ENCODE measurements around the gene PNPO.
"Not testable (repeated sequence)": the region's sequence is repeated elsewhere in the genome, so short reads cannot be mapped to it uniquely, and the experiment has no call there.

The PNPO gene

GRCh38 chr17:47918991-47919390 lies 22.4 kb upstream of the PNPO start:
- no peak for DNase-seq

GRCh38 chr17:47919889-47920288 lies 21.5 kb upstream of the PNPO start:
- DNase-seq = not testable (repeated sequence)

DNA sequence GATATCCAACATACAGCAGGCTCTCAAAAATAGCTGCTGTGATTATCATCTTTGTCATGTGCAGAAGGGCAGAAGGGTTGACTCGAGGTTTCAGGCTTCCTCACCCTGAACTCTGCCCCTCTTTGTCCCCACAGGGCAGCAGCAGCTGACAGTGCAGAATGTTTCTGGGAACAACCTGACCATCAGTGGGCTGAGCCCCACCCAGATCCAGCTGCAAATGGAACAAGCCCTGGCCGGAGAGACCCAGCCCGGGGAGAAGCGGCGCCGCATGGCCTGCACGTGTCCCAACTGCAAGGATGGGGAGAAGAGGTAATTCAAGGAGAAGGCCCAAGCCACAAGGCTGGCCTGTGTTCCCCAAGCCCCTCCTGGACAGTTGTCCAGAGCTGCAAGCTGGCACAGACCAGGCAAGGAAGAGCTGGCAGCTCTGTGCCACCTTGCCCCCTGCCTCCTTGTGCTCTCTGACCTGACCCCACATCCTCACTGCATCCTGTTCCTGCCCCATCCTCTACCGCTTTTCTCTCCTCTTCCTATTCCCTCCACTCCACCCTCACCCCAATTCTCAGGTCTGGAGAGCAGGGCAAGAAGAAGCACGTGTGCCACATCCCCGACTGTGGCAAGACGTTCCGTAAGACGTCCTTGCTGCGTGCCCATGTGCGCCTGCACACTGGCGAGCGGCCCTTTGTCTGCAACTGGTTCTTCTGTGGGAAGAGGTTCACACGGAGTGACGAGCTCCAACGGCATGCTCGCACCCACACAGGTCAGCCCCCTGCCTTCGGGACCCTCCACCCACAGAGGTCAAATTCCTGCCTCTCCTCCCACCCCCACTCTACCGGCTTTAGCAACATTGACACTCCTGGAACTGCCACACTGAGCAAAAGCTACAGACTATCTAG lies 16.3 kb upstream of the PNPO start:
- DNase-seq = no peak

DNA sequence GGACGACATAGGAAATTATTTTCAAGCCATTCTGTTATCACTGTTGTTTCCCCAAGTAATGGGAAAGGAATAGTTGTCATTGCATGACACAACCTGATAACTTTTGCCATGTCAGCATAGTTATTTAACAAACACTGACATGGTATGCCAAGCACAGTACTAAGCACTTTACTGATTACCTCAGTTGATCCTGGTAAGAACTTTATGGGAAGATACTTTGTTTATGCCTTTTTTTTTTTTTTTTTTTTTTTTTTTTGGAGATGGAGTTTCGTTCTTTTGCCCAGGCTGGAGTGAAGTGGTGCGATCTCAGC lies 15.7 kb upstream of the PNPO start:
- DNase-seq = no peak

GRCh38 chr17:47927821-47928400 lies 13.5 kb upstream of the PNPO start:
- DNase-seq = no peak

DNA sequence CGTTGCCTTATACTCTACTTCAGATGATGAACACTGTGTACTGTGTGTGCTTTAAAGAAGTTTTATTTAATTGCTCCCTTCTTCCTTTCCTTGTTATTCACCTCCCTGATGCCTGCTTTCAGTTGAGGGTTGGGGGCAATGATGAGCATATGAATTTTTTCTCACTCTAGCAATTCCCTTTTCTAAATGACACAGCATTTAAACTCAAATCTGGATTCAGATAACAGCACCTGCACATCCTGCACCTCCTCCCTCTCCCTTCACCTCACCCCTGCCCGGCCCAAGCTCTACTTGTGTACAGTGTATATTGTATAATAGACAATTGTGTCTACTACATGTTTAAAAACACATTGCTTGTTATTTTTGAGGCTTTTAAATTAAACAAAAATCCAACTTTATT lies 13.0 kb upstream of the PNPO start:
- DNase-seq = no peak

- no peak for DNase-seq
Measured at GRCh38 chr17:47929218-47930000, 12.0 kb upstream of the PNPO start.

DNA sequence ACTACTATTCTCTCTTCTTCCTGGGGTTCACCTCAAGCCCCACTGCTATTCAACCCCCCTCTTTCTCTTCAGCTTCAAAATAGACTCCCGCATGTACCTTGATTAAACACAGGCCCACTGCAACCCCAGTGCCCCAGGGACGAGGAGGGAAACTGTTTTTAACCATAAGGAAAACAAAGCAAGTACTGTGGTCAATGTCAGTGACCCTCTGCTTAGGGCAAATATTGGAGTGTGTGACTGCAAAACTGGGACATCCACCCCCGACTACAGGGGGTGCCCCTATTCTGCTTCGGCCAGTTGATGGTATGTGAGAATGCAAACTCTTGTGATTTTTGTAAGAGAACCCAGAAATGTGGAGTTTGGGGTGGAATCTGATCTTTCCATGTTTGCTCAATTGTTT lies 9.5 kb upstream of the PNPO start:
- DNase-seq = no peak

DNA sequence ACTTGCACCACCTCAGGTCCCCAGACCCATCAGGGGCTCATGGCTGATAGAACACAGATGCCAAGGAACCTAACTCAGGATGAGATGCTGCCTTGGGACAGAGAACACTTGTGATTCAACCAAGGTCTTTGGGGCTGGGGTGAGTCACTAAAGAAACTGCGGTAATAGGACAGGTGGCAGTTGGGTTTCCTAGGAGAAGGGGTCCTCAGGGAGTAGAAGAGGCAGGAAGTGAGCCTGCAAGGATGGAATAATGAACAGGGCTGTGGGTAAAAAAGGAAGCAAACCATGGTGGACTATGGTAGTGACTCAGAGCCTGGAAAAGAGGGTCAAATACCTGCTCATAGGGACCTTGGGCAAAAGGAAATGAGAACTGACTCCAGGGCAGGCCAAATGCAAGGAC lies 6.5 kb upstream of the PNPO start:
- no peak for DNase-seq

- DNase-seq = not testable (repeated sequence)
Measured at GRCh38 chr17:47935468-47935867, 5.9 kb upstream of the PNPO start.

GRCh38 chr17:47935961-47936360 lies 5.4 kb upstream of the PNPO start:
- no peak for DNase-seq

DNA sequence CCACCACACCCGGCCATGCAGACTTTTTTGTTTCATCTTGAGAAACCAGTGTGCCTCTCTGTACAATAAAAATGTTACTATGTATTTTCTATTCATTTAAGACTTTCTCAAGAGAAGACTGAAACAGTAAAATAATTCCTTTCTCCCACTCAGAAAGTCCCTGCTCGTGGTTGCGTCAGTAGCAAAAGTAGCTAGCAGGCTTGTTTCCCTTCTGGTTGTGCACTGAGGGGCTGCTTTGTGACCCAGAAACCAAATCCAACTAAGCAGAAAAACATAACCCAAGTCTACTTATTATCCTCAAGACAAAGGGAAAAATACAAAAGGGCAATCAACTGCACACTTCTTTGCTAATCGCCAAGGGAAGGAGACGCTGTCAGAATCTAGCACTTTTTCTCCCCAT lies 3.4 kb upstream of the PNPO start:
- no peak for DNase-seq

GRCh38 chr17:47942096-47942510 lies 732 bp downstream of the PNPO start:
- DNase-seq = no peak

DNA sequence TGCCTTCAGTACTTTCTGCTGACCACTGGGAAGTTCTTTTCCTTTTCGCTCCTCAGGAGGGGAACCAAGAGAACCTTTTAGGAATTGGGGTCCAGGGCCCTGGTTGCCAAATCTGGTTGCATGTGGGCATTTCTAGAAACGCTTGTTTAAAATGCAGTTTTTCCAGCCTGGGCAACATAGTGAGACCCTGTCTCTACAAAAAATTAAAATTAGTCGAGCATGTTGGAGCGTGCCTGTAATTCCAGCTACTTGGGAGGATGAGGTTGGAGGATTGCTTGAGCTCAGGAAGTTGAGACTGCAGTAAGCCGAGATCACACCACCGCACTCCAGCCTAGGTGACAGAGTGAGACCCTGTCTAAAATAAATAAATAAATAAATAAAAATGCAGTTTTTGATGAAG lies 1.2 kb downstream of the PNPO start:
- no peak for DNase-seq

GRCh38 chr17:47945080-47945479 lies 3.7 kb downstream of the PNPO start:
- no peak for DNase-seq

DNA sequence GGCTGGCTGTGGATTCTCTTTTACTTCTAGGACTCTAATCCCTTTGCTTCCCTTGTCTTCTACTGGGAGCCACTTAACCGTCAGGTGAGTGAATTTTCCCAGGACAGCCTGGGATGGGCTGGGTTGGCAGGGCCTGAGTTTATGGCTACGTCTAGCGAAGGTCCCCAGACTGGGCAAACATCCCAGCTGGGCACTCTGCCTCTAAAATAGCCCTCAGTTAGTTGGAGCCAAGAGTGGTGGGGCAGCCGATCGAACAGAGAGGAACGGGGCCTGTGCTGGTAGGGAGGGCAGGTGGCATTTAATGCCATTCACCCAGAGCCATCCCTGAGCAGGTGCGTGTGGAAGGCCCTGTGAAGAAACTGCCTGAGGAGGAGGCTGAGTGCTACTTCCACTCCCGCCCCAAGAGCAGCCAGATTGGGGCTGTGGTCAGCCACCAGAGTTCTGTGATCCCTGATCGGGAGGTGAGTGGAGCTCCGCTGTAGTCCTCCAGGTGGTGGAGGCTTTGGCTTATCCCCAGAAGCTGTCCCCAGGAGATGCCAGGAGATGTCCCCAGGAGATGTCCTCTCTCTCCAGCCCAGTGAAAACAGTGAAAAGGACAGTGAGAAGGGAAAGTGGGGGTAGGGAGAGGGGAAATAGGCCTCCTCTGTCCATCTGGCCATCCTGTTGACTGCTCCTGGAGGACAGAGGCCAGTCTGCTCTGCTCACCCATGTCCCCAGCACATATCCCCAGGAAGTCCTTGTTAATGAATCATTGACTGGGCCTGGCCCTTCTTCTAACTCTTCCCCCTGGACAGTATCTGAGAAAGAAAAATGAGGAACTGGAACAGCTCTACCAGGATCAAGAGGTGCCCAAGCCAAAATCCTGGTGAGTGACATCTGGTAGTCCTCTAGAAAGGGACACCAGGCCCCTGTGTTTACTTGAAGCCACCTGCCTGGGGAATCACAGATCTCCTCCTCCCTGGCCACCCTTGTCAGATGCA lies 4.4 kb downstream of the PNPO start:
- DNase-seq = no peak

- no peak for DNase-seq
Measured at GRCh38 chr17:47946516-47946915, 5.1 kb downstream of the PNPO start.

DNA sequence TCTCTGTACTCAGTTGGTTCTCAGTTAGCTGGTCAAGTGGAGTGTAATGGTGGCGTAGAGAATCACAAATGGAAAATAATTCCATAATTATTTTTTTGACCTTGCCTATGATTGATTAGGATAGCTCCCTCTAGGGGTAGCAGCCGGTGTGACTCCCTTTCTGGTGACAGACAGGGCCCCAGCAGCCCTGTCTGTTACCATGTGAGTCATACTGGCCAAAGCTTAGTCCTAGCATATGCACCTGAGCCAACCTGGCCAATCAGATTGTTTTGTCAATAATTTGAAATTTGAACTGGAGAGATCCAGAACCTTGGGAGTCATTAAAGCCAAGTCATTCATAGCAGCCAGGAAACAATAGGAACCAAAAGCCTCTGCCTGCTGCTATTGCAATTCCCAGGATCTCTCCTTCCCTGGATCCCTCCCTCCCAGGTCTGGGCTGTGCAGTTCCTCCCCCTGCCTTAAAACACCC lies 5.6 kb downstream of the PNPO start:
- peak; percentile 76 for DNase-seq

GRCh38 chr17:47948706-47949196 lies 7.4 kb downstream of the PNPO start:
- DNase-seq = no peak

- peak; percentile 67 for DNase-seq
Measured at GRCh38 chr17:47949197-47949759, 7.9 kb downstream of the PNPO start.

GRCh38 chr17:47949946-47950345 lies 8.6 kb downstream of the PNPO start:
- no peak for DNase-seq

GRCh38 chr17:47950448-47950847 lies 9.1 kb downstream of the PNPO start:
- DNase-seq = no peak
